IMR-90 (cell line): ENCODE results near the gene DESI2. TPM values are rescaled to one million over a fixed set of nuclear protein-coding genes. Genes with fewer than 3 reads are reported as not detected.

Experiments used
- ATAC-seq: fragments of 200-7000 bp; cut with Tn5 transposase; 2 replicates; pipeline ENCODE4 v1.9.1; 2020; ENCODE audit warnings: low read depth, mild to moderate bottlenecking, moderate library complexity
- BruUV-seq: library from RNA; stranded (reverse); fragments of 400-500 nt; replicated peaks from 2 replicates; lab custom pipeline; 2021; lab: Mats Ljungman, UMichigan
- CTCF ChIA-PET: fragments of 300-600 bp; formaldehyde crosslinking; extraction: SDS; loops from one replicate; lab custom pipeline; 2021; ENCODE audit warnings: antibody characterized with exemption; lab: Yijun Ruan, JAX
- POLR2A ChIA-PET: fragments of 300-600 bp; sonication (Branson Sonifier 250); formaldehyde crosslinking; loops from one replicate; lab custom pipeline; 2022; ENCODE audit warnings: antibody characterized with exemption; ENCODE audit not compliant: unreplicated experiment; lab: Charles Lee
- DNase-seq: peaks from one replicate; pipeline ENCODE4 v3.0.0; 2013
- H2AFZ ChIP-seq: replicated peaks from 2 replicates; pipeline ENCODE3; 2013; ENCODE audit warnings: low read length, mild to moderate bottlenecking; ENCODE audit not compliant: poor library complexity
- H2AK5ac ChIP-seq: 2 replicates; pipeline ENCODE4 v1.6.1; 2013; ENCODE audit warnings: low read depth, low read length, inconsistent platforms
- H2AK9ac ChIP-seq: replicated peaks from 2 replicates; pipeline ENCODE3; 2013; ENCODE audit warnings: mild to moderate bottlenecking, low read depth, low read length, moderate library complexity; ENCODE audit not compliant: poor library complexity
- H2BK120ac ChIP-seq: 2 replicates; pipeline ENCODE4 v1.6.1; 2013; ENCODE audit warnings: low read depth, low read length, inconsistent platforms
- H2BK15ac ChIP-seq: 3 replicates; pipeline ENCODE4 v1.6.1; 2013; ENCODE audit warnings: low read depth, low read length, inconsistent platforms
- H2BK20ac ChIP-seq: 2 replicates; pipeline ENCODE4 v1.6.1; 2013; ENCODE audit warnings: low read depth, mild to moderate bottlenecking, inconsistent platforms, low read length, moderate library complexity
- H2BK5ac ChIP-seq: 2 replicates; pipeline ENCODE4 v1.6.1; 2013; ENCODE audit warnings: mild to moderate bottlenecking, low read depth, low read length, inconsistent platforms; ENCODE audit not compliant: poor library complexity, severe bottlenecking
- H3K14ac ChIP-seq: replicated peaks from 2 replicates; pipeline ENCODE4 v1.6.1; 2013; ENCODE audit warnings: low read depth, low read length, inconsistent platforms
- H3K18ac ChIP-seq: 2 replicates; pipeline ENCODE4 v1.6.1; 2013; ENCODE audit warnings: low read depth, low read length, control low read depth
- H3K23ac ChIP-seq: 2 replicates; pipeline ENCODE4 v1.6.1; 2013; ENCODE audit warnings: low read depth, low read length, inconsistent platforms
- H3K27ac ChIP-seq: 2 replicates; pipeline ENCODE4 v1.5.1; 2013; ENCODE audit warnings: mild to moderate bottlenecking, control low read depth, low read length; ENCODE audit not compliant: insufficient read depth
- H3K27me3 ChIP-seq: 2 replicates; pipeline ENCODE4 v1.6.1; 2013; ENCODE audit warnings: low read length; ENCODE audit not compliant: control insufficient read depth, insufficient read depth
- H3K36me3 ChIP-seq: 2 replicates; pipeline ENCODE4 v1.6.1; 2013; ENCODE audit warnings: low read length, mixed read lengths; ENCODE audit not compliant: control insufficient read depth, insufficient read depth
- H3K4ac ChIP-seq: 2 replicates; pipeline ENCODE4 v1.6.1; 2013; ENCODE audit warnings: low read depth, low read length, inconsistent platforms
- H3K4me1 ChIP-seq: 2 replicates; pipeline ENCODE4 v1.6.1; 2013; ENCODE audit warnings: low read length, mixed read lengths; ENCODE audit not compliant: control insufficient read depth, insufficient read depth
- H3K4me2 ChIP-seq: 2 replicates; pipeline ENCODE4 v1.6.1; 2013; ENCODE audit warnings: low read depth, mild to moderate bottlenecking, control low read depth, low read length, moderate library complexity
- H3K4me3 ChIP-seq: 2 replicates; pipeline ENCODE4 v1.5.1; 2013; ENCODE audit warnings: low read depth, mild to moderate bottlenecking, control low read depth, low read length, moderate library complexity; ENCODE audit not compliant: insufficient read depth
- H3K56ac ChIP-seq: 2 replicates; pipeline ENCODE4 v1.6.1; 2013; ENCODE audit warnings: low read length, inconsistent platforms; ENCODE audit not compliant: insufficient read depth; ENCODE audit errors: extremely low read depth
- H3K79me1 ChIP-seq, 2 experiments: 2 replicates each; pipeline ENCODE4 v1.6.1; 2013; ENCODE audit warnings: low read length in 2 of 2, inconsistent platforms in 1 of 2, low read depth in 1 of 2
- H3K9ac ChIP-seq: 2 replicates; pipeline ENCODE4 v1.6.1; 2013; ENCODE audit warnings: low read depth, low read length, control low read depth
- H3K9me1 ChIP-seq: 2 replicates; pipeline ENCODE4 v1.6.1; 2013; ENCODE audit warnings: low read length, inconsistent platforms; ENCODE audit not compliant: insufficient read depth
- H3K9me3 ChIP-seq: 2 replicates; pipeline ENCODE4 v1.6.1; 2013; ENCODE audit warnings: low read length; ENCODE audit not compliant: control insufficient read depth, insufficient read depth
- H4K20me1 ChIP-seq: 2 replicates; pipeline ENCODE4 v1.6.1; 2013; ENCODE audit warnings: low read length, inconsistent platforms; ENCODE audit not compliant: insufficient read depth
- H4K5ac ChIP-seq: 2 replicates; pipeline ENCODE4 v1.6.1; 2013; ENCODE audit warnings: mild to moderate bottlenecking, low read depth, low read length, control low read depth
- H4K8ac ChIP-seq, 2 experiments: 2 replicates each; pipeline ENCODE4 v1.6.1; 2013; ENCODE audit warnings: low read depth in 2 of 2, low read length in 2 of 2, control low read depth in 1 of 2, inconsistent platforms in 1 of 2
- H4K91ac ChIP-seq: 2 replicates; pipeline ENCODE4 v1.6.1; 2013; ENCODE audit warnings: low read depth, low read length, inconsistent platforms; ENCODE audit not compliant: insufficient read depth
- BHLHE40 ChIP-seq: fragments of 150-350 bp; IDR thresholded peaks from 2 replicates; pipeline ENCODE4 v1.6.1; 2016; ENCODE audit warnings: mild to moderate bottlenecking, low read depth, low read length
- CEBPB ChIP-seq: IDR thresholded peaks from 2 replicates; pipeline ENCODE4 v1.6.1; 2012; ENCODE audit warnings: low read depth, low read length, improper control_type of control experiment
- CHD1 ChIP-seq: IDR thresholded peaks from 2 replicates; pipeline ENCODE4 v1.6.1; 2012; ENCODE audit warnings: low read depth, low read length, improper control_type of control experiment
- MAZ ChIP-seq: IDR thresholded peaks from 2 replicates; pipeline ENCODE4 v1.6.1; 2012; ENCODE audit warnings: low read depth, mild to moderate bottlenecking, low read length, improper control_type of control experiment, moderate library complexity, borderline replicate concordance
- MXI1 ChIP-seq: IDR thresholded peaks from 2 replicates; pipeline ENCODE4 v1.6.1; 2012; ENCODE audit warnings: low read depth, mild to moderate bottlenecking, low read length, moderate library complexity, borderline replicate concordance
- NFE2L2 ChIP-seq: fragments of 150-350 bp; IDR thresholded peaks from 2 replicates; pipeline ENCODE4 v1.6.1; 2016; ENCODE audit warnings: low read depth, mild to moderate bottlenecking, low read length
- POLR2A ChIP-seq: IDR thresholded peaks from 2 replicates; pipeline ENCODE4 v1.6.1; 2012; ENCODE audit warnings: mild to moderate bottlenecking, low read depth, low read length
- RCOR1 ChIP-seq: IDR thresholded peaks from 2 replicates; pipeline ENCODE4 v1.6.1; 2012; ENCODE audit warnings: mild to moderate bottlenecking, low read length, improper control_type of control experiment; ENCODE audit not compliant: insufficient replicate concordance
- RFX5 ChIP-seq: IDR thresholded peaks from 2 replicates; pipeline ENCODE4 v1.8.0; 2012; ENCODE audit warnings: low read depth, mild to moderate bottlenecking, low read length, moderate library complexity
- SMC3 ChIP-seq: fragments of 150-350 bp; IDR thresholded peaks from 2 replicates; pipeline ENCODE4 v1.6.1; 2016; ENCODE audit warnings: low read depth, mild to moderate bottlenecking, antibody characterized with exemption, low read length, moderate library complexity
- WGBS, 2 experiments: methylation state at CpG; one replicate each; pipeline versions ENCODE4 v1.1.5 to v1.1.7; 2013; ENCODE audit warnings: missing lambda C conversion rate in 2 of 2; ENCODE audit not compliant: insufficient read length in 1 of 2; ENCODE audit errors: extremely low coverage in 2 of 2; 5-methylcytosine and 5-hydroxymethylcytosine counted together
- dilution Hi-C: fragments of 300-500 bp; cut with HindIII; formaldehyde crosslinking; loops from one replicate; pipeline ENCODE4 v1.14.3; 2018; ENCODE audit warnings: low sequenced_read_pairs; ENCODE audit not compliant: unreplicated experiment
- in situ Hi-C: fragments of 300-500 bp; cut with MboI; formaldehyde crosslinking; loops from 3 replicates; pipeline ENCODE4 v1.14.3; 2019; ENCODE audit warnings: low sequenced_read_pairs, inconsistent platforms, mixed read lengths
- intact Hi-C: fragments of 100-400 bp; cut with micrococcal nuclease; formaldehyde crosslinking; loops from 2 replicates; pipeline ENCODE4 v1.10.0; 2022
- polyA plus RNA-seq, 3 experiments: library from polyadenylated mRNA; depleted of rRNA; stranded (reverse); fragments of >200 nt; gene quantifications; 2 replicates each; pipeline ENCODE4 v1.2.3, GENCODE V29; 2012; ENCODE audit warnings: low replicate concordance in 1 of 3
- total RNA-seq: library from RNA; depleted of rRNA; stranded (reverse); fragments of >200 nt; gene quantifications from 2 replicates; pipeline ENCODE4 v1.2.3, GENCODE V29; 2012
- TF ChIP-seq, protein P1 (sequence below): fragments of 150-350 bp; IDR thresholded peaks from 2 replicates; pipeline ENCODE4 v1.6.1; 2017; ENCODE audit warnings: mild to moderate bottlenecking, antibody characterized with exemption, low read length, low read depth
- TF ChIP-seq, protein P2 (sequence below): fragments of 150-350 bp; IDR thresholded peaks from 2 replicates; pipeline ENCODE4 v1.6.1; 2016; ENCODE audit warnings: low read depth, mild to moderate bottlenecking, low read length, moderate library complexity, borderline replicate concordance

The DESI2 gene
- total and polyA plus RNA-seq, 2 of the 4 experiments (the other 2 are of a cell fraction), result 19.0 to 43.6 TPM

GRCh38 chr1:244731651-244732050, 78.7 kb downstream of the DESI2 start:
- TF ChIP-seq BHLHE40 (no peak), CHD1 (no peak), MAZ (no peak), CEBPB (no peak), SMC3 (no peak), POLR2A (no peak), RFX5 (no peak), MXI1 (no peak), NFE2L2 (no peak), RCOR1 (no peak)
- TF ChIP-seq, protein P1, sequence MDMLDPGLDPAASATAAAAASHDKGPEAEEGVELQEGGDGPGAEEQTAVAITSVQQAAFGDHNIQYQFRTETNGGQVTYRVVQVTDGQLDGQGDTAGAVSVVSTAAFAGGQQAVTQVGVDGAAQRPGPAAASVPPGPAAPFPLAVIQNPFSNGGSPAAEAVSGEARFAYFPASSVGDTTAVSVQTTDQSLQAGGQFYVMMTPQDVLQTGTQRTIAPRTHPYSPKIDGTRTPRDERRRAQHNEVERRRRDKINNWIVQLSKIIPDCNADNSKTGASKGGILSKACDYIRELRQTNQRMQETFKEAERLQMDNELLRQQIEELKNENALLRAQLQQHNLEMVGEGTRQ, result no peak
- TF ChIP-seq, protein P2, sequence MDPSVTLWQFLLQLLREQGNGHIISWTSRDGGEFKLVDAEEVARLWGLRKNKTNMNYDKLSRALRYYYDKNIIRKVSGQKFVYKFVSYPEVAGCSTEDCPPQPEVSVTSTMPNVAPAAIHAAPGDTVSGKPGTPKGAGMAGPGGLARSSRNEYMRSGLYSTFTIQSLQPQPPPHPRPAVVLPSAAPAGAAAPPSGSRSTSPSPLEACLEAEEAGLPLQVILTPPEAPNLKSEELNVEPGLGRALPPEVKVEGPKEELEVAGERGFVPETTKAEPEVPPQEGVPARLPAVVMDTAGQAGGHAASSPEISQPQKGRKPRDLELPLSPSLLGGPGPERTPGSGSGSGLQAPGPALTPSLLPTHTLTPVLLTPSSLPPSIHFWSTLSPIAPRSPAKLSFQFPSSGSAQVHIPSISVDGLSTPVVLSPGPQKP, result no peak
- intact Hi-C loops (no loop called here), dilution Hi-C loops (no loop called here), in situ Hi-C loops (no loop called here)
- no peak overlapping the region for H3K14ac ChIP-seq
- no TSS peak for BruUV-seq
- H3K23ac ChIP-seq, result no peak overlapping the region
- H3K9me3 ChIP-seq, result peaks cover 5% of the 10 kb centered on the region
- CTCF ChIA-PET, result no interaction called here
- H3K36me3 ChIP-seq, result no peaks in the 10 kb centered on the region
- no peak overlapping the region for H2BK120ac ChIP-seq
- H3K4me2 ChIP-seq, result no peak overlapping the region
- H3K18ac ChIP-seq, result no peak overlapping the region
- no peak overlapping the region for H2BK5ac ChIP-seq
- H4K91ac ChIP-seq, result no peak overlapping the region
- no peak overlapping the region for H2BK15ac ChIP-seq
- ATAC-seq (no peak), DNase-seq (no peak)
- H3K79me1 ChIP-seq, result no peaks in the 10 kb centered on the region
- no peak overlapping the region for H3K9ac ChIP-seq
- no peak overlapping the region for H4K5ac ChIP-seq
- no peak overlapping the region for H3K27ac ChIP-seq
- no peak overlapping the region for H3K56ac ChIP-seq
- no peaks in the 10 kb centered on the region for H3K4me1 ChIP-seq
- H3K4ac ChIP-seq, result no peak overlapping the region
- no peak overlapping the region for H2BK20ac ChIP-seq
- POLR2A ChIA-PET, result no interaction called here
- no peak overlapping the region for H3K4me3 ChIP-seq
- no peaks in the 10 kb centered on the region for H3K9me1 ChIP-seq
- H2AK5ac ChIP-seq, result no peak overlapping the region
- WGBS, 2 experiments, result no CpG with 5 or more reads among the region's 6 CpGs
- H2AK9ac ChIP-seq, result no peak overlapping the region
- no peaks in the 10 kb centered on the region for H4K20me1 ChIP-seq
- no peak overlapping the region for H4K8ac ChIP-seq
- H2AFZ ChIP-seq, result no peak overlapping the region
- H3K27me3 ChIP-seq, result no peaks in the 10 kb centered on the region
